Thoracic aorta (tissue), 2 donors: Measurements from ENCODE around the gene CIPC. TPM values are rescaled to one million over a fixed set of nuclear protein-coding genes. Genes with fewer than 3 reads are reported as not detected.

Experiments used
- ATAC-seq: fragments of 150-250 bp; one replicate; pipeline ENCODE4 v1.8.0; 2017; ENCODE audit warnings: low read depth; ENCODE audit not compliant: insufficient number of reproducible peaks, low FRiP score
- DNase-seq: peaks from one replicate; pipeline ENCODE4 v3.0.0-alpha.2; 2020; ENCODE audit warnings: low spot score
- H3K27ac ChIP-seq, 2 donors: fragments of 200-600 bp; sonication (generic); 1 replicate in 1 of 2; 2 replicates in 1 of 2; pipeline ENCODE4 v1.5.1; 2016; ENCODE audit warnings: mild to moderate bottlenecking in 2 of 2, moderate library complexity in 2 of 2
- H3K27me3 ChIP-seq: fragments of 200-600 bp; sonication (generic); replicated peaks from 2 replicates; pipeline ENCODE4 v1.6.0; 2016; ENCODE audit warnings: mild to moderate bottlenecking; ENCODE audit not compliant: insufficient read depth
- H3K36me3 ChIP-seq: fragments of 200-600 bp; sonication (generic); one replicate; pipeline ENCODE4 v1.5.1; 2016
- H3K4me1 ChIP-seq, 2 donors: fragments of 200-600 bp; sonication (generic); 1 replicate in 1 of 2; 2 replicates in 1 of 2; pipeline versions ENCODE4 v1.5.1 to v1.6.0; 2016; ENCODE audit warnings: low read depth in 2 of 2, mild to moderate bottlenecking in 1 of 2; ENCODE audit not compliant: control insufficient read depth in 1 of 2
- H3K4me3 ChIP-seq: fragments of 200-600 bp; sonication (generic); 2 replicates; pipeline ENCODE4 v1.5.1; 2016; ENCODE audit warnings: mild to moderate bottlenecking
- H3K9me3 ChIP-seq: fragments of 200-600 bp; sonication (generic); 2 replicates; pipeline ENCODE4 v1.5.1; 2016
- total RNA-seq, 2 donors: library from RNA; depleted of rRNA; stranded (reverse); fragments of >200 nt; gene quantifications; one replicate each; pipeline versions ENCODE4 v1.1.0 to v1.2.3, GENCODE V29; 2016
- TF ChIP-seq, protein P1 (sequence below): fragments of 200-600 bp; sonication (generic); IDR thresholded peaks from one replicate; pipeline ENCODE4 v1.5.1; 2019; ENCODE audit warnings: antibody characterized with exemption

The CIPC gene
- total RNA-seq, 2 donors from 2014 or later: 38.3 to 44.4 TPM

DNA sequence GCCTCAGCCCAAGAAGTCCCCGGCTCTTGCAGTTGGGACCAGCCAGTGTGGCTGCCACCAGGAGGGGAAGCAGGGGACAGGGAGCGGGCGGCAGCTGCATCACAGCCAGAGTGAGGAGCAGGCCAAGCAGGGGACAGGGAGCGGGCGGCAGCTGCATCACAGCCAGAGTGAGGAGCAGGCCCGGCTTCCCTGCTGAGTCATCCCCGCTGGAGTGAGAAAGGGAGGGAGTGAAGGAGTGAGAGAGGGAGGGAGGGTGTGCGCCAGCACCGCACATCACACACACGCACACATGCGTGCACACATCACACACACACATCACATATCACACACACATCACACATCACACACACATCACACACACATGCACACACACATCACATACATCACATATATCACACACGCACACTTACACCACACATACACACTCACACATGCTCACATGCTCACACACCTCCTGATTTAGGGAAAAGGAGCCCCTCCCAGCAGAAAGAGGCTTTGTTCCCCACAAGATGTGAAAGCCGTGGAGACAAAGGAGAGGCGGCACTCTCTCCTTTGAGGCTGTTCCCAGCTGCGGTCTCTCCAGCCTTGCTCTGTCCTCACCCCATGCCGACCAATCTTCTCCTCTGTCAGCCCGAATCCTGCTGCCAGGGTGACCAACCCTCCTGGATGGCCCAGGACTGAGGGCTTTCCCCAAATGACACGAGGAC, 60.3 kb downstream of the CIPC start:
- no peaks in the 10 kb centered on the region for H3K9me3 ChIP-seq
- no peak overlapping the region for H3K27ac ChIP-seq
- peak; percentile 68 for ATAC-seq
- TF ChIP-seq, protein P1, sequence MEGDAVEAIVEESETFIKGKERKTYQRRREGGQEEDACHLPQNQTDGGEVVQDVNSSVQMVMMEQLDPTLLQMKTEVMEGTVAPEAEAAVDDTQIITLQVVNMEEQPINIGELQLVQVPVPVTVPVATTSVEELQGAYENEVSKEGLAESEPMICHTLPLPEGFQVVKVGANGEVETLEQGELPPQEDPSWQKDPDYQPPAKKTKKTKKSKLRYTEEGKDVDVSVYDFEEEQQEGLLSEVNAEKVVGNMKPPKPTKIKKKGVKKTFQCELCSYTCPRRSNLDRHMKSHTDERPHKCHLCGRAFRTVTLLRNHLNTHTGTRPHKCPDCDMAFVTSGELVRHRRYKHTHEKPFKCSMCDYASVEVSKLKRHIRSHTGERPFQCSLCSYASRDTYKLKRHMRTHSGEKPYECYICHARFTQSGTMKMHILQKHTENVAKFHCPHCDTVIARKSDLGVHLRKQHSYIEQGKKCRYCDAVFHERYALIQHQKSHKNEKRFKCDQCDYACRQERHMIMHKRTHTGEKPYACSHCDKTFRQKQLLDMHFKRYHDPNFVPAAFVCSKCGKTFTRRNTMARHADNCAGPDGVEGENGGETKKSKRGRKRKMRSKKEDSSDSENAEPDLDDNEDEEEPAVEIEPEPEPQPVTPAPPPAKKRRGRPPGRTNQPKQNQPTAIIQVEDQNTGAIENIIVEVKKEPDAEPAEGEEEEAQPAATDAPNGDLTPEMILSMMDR: no peak
- no peaks in the 10 kb centered on the region for H3K27me3 ChIP-seq
- H3K4me3 ChIP-seq: peak overlapping the region; percentile 36
- no peaks in the 10 kb centered on the region for H3K36me3 ChIP-seq
- peaks cover 6 to 28% of the 10 kb centered on the region in 2 donors for H3K4me1 ChIP-seq
- no peak for DNase-seq

DNA sequence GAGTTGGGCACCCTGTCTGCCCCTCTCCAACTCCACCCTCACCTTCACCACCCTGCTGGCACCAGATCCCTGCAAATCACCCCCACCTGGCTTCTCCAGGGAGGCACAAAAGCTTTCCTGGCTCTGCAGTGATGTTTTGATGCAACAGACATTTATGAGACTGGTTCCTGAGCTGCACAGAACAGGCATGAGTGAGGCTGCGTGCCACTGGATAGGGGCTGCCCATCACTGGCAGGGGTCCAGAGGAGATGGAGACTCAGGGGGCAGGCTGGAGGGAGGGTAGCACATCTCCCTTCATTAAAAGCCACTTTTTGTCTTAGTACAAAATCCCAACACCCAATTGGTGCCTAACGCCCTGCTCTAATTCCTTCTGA, 60.8 kb downstream of the CIPC start:
- no peaks in the 10 kb centered on the region for H3K36me3 ChIP-seq
- TF ChIP-seq, protein P1: no peak
- ATAC-seq: no peak
- peak overlapping the region; percentile 36 for H3K4me3 ChIP-seq
- H3K9me3 ChIP-seq: no peaks in the 10 kb centered on the region
- no peak overlapping the region for H3K27ac ChIP-seq
- peaks cover 6 to 28% of the 10 kb centered on the region in 2 donors for H3K4me1 ChIP-seq
- no peak for DNase-seq
- H3K27me3 ChIP-seq: no peaks in the 10 kb centered on the region

DNA sequence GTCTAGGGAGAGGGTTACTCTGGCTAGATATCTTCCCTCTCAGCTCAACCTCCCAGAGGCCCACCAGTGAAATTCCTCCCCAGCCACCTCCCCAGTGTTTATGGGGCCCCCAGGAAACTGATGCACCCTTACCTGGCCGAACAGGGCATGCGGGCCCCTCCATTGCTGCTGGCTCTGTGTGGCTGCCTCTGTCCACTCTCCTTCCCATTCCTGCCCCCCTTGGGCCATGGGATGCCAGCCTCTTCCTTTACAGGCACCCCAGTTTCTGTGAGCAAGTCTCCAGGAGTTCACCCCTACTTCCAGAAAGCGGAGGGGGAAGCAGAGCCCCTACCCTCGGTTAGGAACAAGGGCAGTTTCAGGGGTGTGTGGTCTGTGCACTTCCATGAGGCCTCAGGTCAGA, 63.0 kb downstream of the CIPC start:
- no peaks in the 10 kb centered on the region for H3K9me3 ChIP-seq
- ATAC-seq (no peak), DNase-seq (no peak)
- H3K4me1 ChIP-seq: peaks cover 6 to 14% of the 10 kb centered on the region in 2 donors
- TF ChIP-seq, protein P1: no peak
- H3K27ac ChIP-seq: no peak overlapping the region
- H3K4me3 ChIP-seq: no peak overlapping the region
- H3K27me3 ChIP-seq: no peaks in the 10 kb centered on the region
- H3K36me3 ChIP-seq: no peaks in the 10 kb centered on the region

Other genes with a start within 250 kb of the CIPC start
- gene IRF2BPL, start 69.5 kb upstream of the CIPC start, total RNA-seq: 10 to 100 TPM; 49.6 to 69.7 TPM
- gene ZDHHC22, start 43.5 kb downstream of the CIPC start, total RNA-seq: not detected
- under 1 TPM in 1 of 2 donors, not detected in 1; under 0.01 TPM for gene TMEM63C, start 83.5 kb downstream of the CIPC start, total RNA-seq
- gene NGB, start 172.9 kb downstream of the CIPC start, total RNA-seq: not detected
- gene POMT2, start 222.6 kb downstream of the CIPC start, total RNA-seq: 10 to 100 TPM; 15.8 to 25.0 TPM
- gene GSTZ1, start 222.8 kb downstream of the CIPC start, total RNA-seq: 10 to 100 TPM in 1 of 2 donors, 1 to 10 TPM in 1; 3.1 to 11.5 TPM